Liver (tissue), 9 donors: ENCODE measurements around the gene FOXO6. TPM values are rescaled to one million over a fixed set of nuclear protein-coding genes. Genes with fewer than 3 reads are reported as not detected.
"Not testable (repeated sequence)": the region's sequence is repeated elsewhere in the genome, so short reads cannot be mapped to it uniquely, and the experiment has no call there.

ENCODE experiments used
- DNase-seq: peaks from one replicate; pipeline ENCODE4 v3.0.0-alpha.2; 2017; ENCODE audit warnings: low spot score
- H3K27ac ChIP-seq, 2 donors: one replicate each; pipeline ENCODE4 v1.7.0; 2013; ENCODE audit warnings: inconsistent platforms in 2 of 2, low read length in 2 of 2, control low read depth in 1 of 2, low read depth in 1 of 2, mild to moderate bottlenecking in 1 of 2
- H3K27me3 ChIP-seq, 4 donors: one replicate each; pipeline versions ENCODE4 v1.6.1 to v1.7.0; 2013; ENCODE audit warnings: low read length in 3 of 4, inconsistent platforms in 1 of 4, mild to moderate bottlenecking in 1 of 4, moderate library complexity in 1 of 4; ENCODE audit not compliant: control insufficient read depth in 4 of 4, insufficient read depth in 4 of 4
- H3K36me3 ChIP-seq, 4 donors: one replicate each; pipeline versions ENCODE4 v1.6.1 to v1.7.0; 2013; ENCODE audit warnings: low read length in 3 of 4, mild to moderate bottlenecking in 3 of 4, low read depth in 1 of 4, moderate library complexity in 1 of 4; ENCODE audit not compliant: control insufficient read depth in 4 of 4, insufficient read depth in 3 of 4
- H3K4me1 ChIP-seq, 4 donors: one replicate each; pipeline versions ENCODE4 v1.6.1 to v1.7.0; 2013; ENCODE audit warnings: low read length in 3 of 4, mild to moderate bottlenecking in 3 of 4, moderate library complexity in 1 of 4; ENCODE audit not compliant: control insufficient read depth in 4 of 4, insufficient read depth in 4 of 4
- H3K4me3 ChIP-seq, 3 donors: one replicate each; pipeline versions ENCODE4 v1.6.1 to v1.7.0; 2013; ENCODE audit warnings: low read length in 3 of 3, control low read depth in 1 of 3, low read depth in 1 of 3, mild to moderate bottlenecking in 1 of 3
- H3K9ac ChIP-seq, 2 donors: one replicate each; pipeline ENCODE4 v1.7.0; 2013; ENCODE audit warnings: low read length in 2 of 2, mild to moderate bottlenecking in 2 of 2, moderate library complexity in 2 of 2, control low read depth in 1 of 2, low read depth in 1 of 2
- H3K9me3 ChIP-seq, 4 donors: one replicate each; pipeline versions ENCODE4 v1.6.1 to v1.7.0; 2013; ENCODE audit warnings: low read length in 3 of 4; ENCODE audit not compliant: control insufficient read depth in 4 of 4
- ATF3 ChIP-seq: IDR thresholded peaks from 2 replicates; pipeline ENCODE4 v1.6.1; 2016; ENCODE audit warnings: antibody characterized with exemption
- CTCF ChIP-seq: fragments of 150-350 bp; IDR thresholded peaks from 2 replicates; pipeline ENCODE4 v1.5.1; 2017; ENCODE audit warnings: improper control_type of control experiment, low read depth, low read length; ENCODE audit not compliant: missing input control
- EGR1 ChIP-seq, 2 donors: IDR thresholded peaks; 2 replicates each; pipeline ENCODE4 v1.6.1; 2016 to 2018; ENCODE audit warnings: antibody characterized with exemption in 2 of 2, low read depth in 2 of 2
- FOXA1 ChIP-seq: IDR thresholded peaks from 2 replicates; pipeline ENCODE4 v1.6.1; 2016; ENCODE audit warnings: antibody characterized with exemption
- FOXA2 ChIP-seq: IDR thresholded peaks from 2 replicates; pipeline ENCODE4 v1.6.1; 2016; ENCODE audit warnings: antibody characterized with exemption
- GABPA ChIP-seq, 2 donors: IDR thresholded peaks in 1 of 2; conservative IDR thresholded peaks in 1 of 2; 2 replicates each; pipeline ENCODE4 v1.6.1; 2016; ENCODE audit warnings: antibody characterized with exemption in 2 of 2, mild to moderate bottlenecking in 1 of 2, moderate library complexity in 1 of 2
- HNF4A ChIP-seq, 2 donors: conservative IDR thresholded peaks; 2 replicates each; pipeline ENCODE4 v1.6.1; 2016; ENCODE audit warnings: antibody characterized with exemption in 2 of 2, mild to moderate bottlenecking in 2 of 2
- HNF4G ChIP-seq: IDR thresholded peaks from 2 replicates; pipeline ENCODE4 v1.6.1; 2016; ENCODE audit warnings: antibody characterized with exemption
- JUND ChIP-seq, 2 donors: IDR thresholded peaks; 2 replicates each; pipeline ENCODE4 v1.6.1; 2016; ENCODE audit warnings: antibody characterized with exemption in 2 of 2
- MAX ChIP-seq: IDR thresholded peaks from 2 replicates; pipeline ENCODE4 v1.6.1; 2016; ENCODE audit warnings: antibody characterized with exemption
- NR2F2 ChIP-seq: IDR thresholded peaks from 2 replicates; pipeline ENCODE4 v1.6.1; 2016; ENCODE audit warnings: antibody characterized with exemption
- RAD21 ChIP-seq, 2 donors: IDR thresholded peaks; 2 replicates each; pipeline ENCODE4 v1.6.1; 2016; ENCODE audit warnings: antibody characterized with exemption in 2 of 2, mild to moderate bottlenecking in 2 of 2
- REST ChIP-seq: IDR thresholded peaks from 2 replicates; pipeline ENCODE4 v1.6.1; 2016; ENCODE audit warnings: antibody characterized with exemption, mild to moderate bottlenecking
- RXRA ChIP-seq, 2 donors: IDR thresholded peaks; 2 replicates each; pipeline ENCODE4 v1.6.1; 2017 to 2018; ENCODE audit warnings: antibody characterized with exemption in 2 of 2, mild to moderate bottlenecking in 1 of 2
- SP1 ChIP-seq: IDR thresholded peaks from 2 replicates; pipeline ENCODE4 v1.6.1; 2018; ENCODE audit warnings: antibody characterized with exemption, mild to moderate bottlenecking
- TAF1 ChIP-seq: conservative IDR thresholded peaks from 2 replicates; pipeline ENCODE4 v1.6.1; 2016; ENCODE audit warnings: antibody characterized with exemption, mild to moderate bottlenecking
- YY1 ChIP-seq: IDR thresholded peaks from 2 replicates; pipeline ENCODE4 v1.6.1; 2016; ENCODE audit warnings: antibody characterized with exemption, mild to moderate bottlenecking
- ZBTB33 ChIP-seq: IDR thresholded peaks from 2 replicates; pipeline ENCODE4 v1.6.1; 2016; ENCODE audit warnings: antibody characterized with exemption
- whole genome bisulfite sequencing: extraction: QIAGEN DNeasy Blood & Tissue Kit; methylation state at CpG from one replicate; pipeline ENCODE4 v1.1.7; 2013; 5-methylcytosine and 5-hydroxymethylcytosine counted together
- polyA plus RNA-seq, 2 donors: library from polyadenylated mRNA; stranded (reverse) in 1 of 2; unstranded in 1 of 2; fragments of 200-250 nt in 1 of 2; fragments of >200 nt in 1 of 2; fragmentation: Nextera tagmentation in 1 of 2; extraction: Ambion mirVana in 1 of 2; gene quantifications; one replicate each; pipeline versions ENCODE4 v1.2.1 to v1.2.3, GENCODE V29; 2013 to 2015
- total RNA-seq, 2 donors: library from RNA; depleted of rRNA; stranded (reverse); fragments of >200 nt; gene quantifications; one replicate each; pipeline ENCODE4 v1.2.3, GENCODE V29; 2014
- donor health status: healthy.
- donor health status: healthy.
- donor health status: healthy.
- donor health status: healthy.
- donor health status: healthy.

Gene FOXO6
- total and polyA plus RNA-seq, 4 donors, result 0.02 to 0.09 (median 0.08) TPM; not detected in 1

- TF ChIP-seq ZBTB33, result no peak
- TF ChIP-seq NR2F2, result no peak
- TF ChIP-seq SP1, result no peak
- no peak for TF ChIP-seq EGR1 (IDR thresholded peaks at IDR 0.05; ENCODE audit: low read depth in 2 of 2)
- no peak for TF ChIP-seq CTCF
- TF ChIP-seq TAF1, result no peak
- no peak for TF ChIP-seq RXRA (IDR thresholded peaks at IDR 0.05)
- TF ChIP-seq HNF4G, result no peak
- 69% methylated on average over 1 of the region's 1 CpG for WGBS
- Histone ChIP-seq H3K9ac (no peak overlapping the region), H3K9me3 (peaks cover 0 to 3% (median 1%) of the 10 kb centered on the region in 4 donors), H3K27me3 (no peaks in the 10 kb centered on the region), H3K4me3 (no peak overlapping the region), H3K4me1 (no peaks in the 10 kb centered on the region), H3K36me3 (no peaks in the 10 kb centered on the region), H3K27ac (no peak overlapping the region)
- no peak for DNase-seq
These were observed 29.7 kb upstream of the FOXO6 start for GRCh38 chr1:41331546-41331917.

GRCh38 chr1:41332161-41332560 lies 29.1 kb upstream of the FOXO6 start:
- WGBS, result 98% methylated on average over 6 of the region's 6 CpGs
- H3K9ac ChIP-seq, H3K9me3 ChIP-seq, H3K27ac ChIP-seq, H3K4me1 ChIP-seq, H3K4me3 ChIP-seq, H3K27me3 ChIP-seq, H3K36me3 ChIP-seq: not testable (repeated sequence)
- DNase-seq, result peak; percentile 17

- peak; percentile 8 for DNase-seq
- Histone ChIP-seq H3K4me3 (no peak overlapping the region), H3K27ac (no peak overlapping the region), H3K4me1 (no peaks in the 10 kb centered on the region), H3K9me3 (peaks cover 0 to 8% (median 2%) of the 10 kb centered on the region in 4 donors), H3K27me3 (no peaks in the 10 kb centered on the region), H3K9ac (no peak overlapping the region), H3K36me3 (no peaks in the 10 kb centered on the region)
- WGBS, result 66% methylated on average over 6 of the region's 6 CpGs
- TF ChIP-seq HNF4G (no peak), YY1 (no peak), GABPA (IDR thresholded peaks at IDR 0.05 in 1 of 2, conservative IDR thresholded peaks at IDR 0.05 in 1 of 2) (no peak), FOXA2 (no peak), JUND (IDR thresholded peaks at IDR 0.05) (no peak), RAD21 (IDR thresholded peaks at IDR 0.05) (no peak), CTCF (no peak), NR2F2 (no peak), RXRA (IDR thresholded peaks at IDR 0.05) (no peak), SP1 (no peak), EGR1 (IDR thresholded peaks at IDR 0.05; ENCODE audit: low read depth in 2 of 2) (no peak), FOXA1 (no peak), ATF3 (no peak), REST (no peak), MAX (no peak), HNF4A (conservative IDR thresholded peaks at IDR 0.05) (no peak)
These were observed 28.0 kb upstream of the FOXO6 start for GRCh38 chr1:41333146-41333784.
